Thymus (tissue), 11 donors: ENCODE results near the gene PARD3B. TPM values are rescaled to one million over a fixed set of nuclear protein-coding genes. Genes with fewer than 3 reads are reported as not detected.

ENCODE experiments used
- DNase-seq, 9 donors: peaks; one replicate each; pipeline ENCODE4 v3.0.0-alpha.2; 2013; ENCODE audit warnings: low spot score in 9 of 9, low read depth in 6 of 9, missing footprints in 1 of 9
- H3K27ac ChIP-seq, 2 donors: one replicate each; pipeline ENCODE4 v1.5.1; 2013; ENCODE audit warnings: control low read depth in 1 of 2, low read depth in 1 of 2, low read length in 1 of 2, mild to moderate bottlenecking in 1 of 2, moderate library complexity in 1 of 2
- H3K27me3 ChIP-seq, 2 donors: one replicate each; pipeline ENCODE4 v1.5.1; 2013; ENCODE audit warnings: low read length in 1 of 2; ENCODE audit not compliant: control insufficient read depth in 2 of 2, insufficient read depth in 1 of 2
- H3K36me3 ChIP-seq, 2 donors: one replicate each; pipeline ENCODE4 v1.5.1; 2013; ENCODE audit warnings: low read length in 1 of 2, mild to moderate bottlenecking in 1 of 2, moderate library complexity in 1 of 2; ENCODE audit not compliant: control insufficient read depth in 2 of 2, insufficient read depth in 2 of 2
- H3K4me1 ChIP-seq, 2 donors: one replicate each; pipeline ENCODE4 v1.5.1; 2013; ENCODE audit warnings: low read length in 2 of 2; ENCODE audit not compliant: control insufficient read depth in 2 of 2, insufficient read depth in 2 of 2
- H3K4me3 ChIP-seq, 2 donors: one replicate each; pipeline ENCODE4 v1.5.1; 2013; ENCODE audit warnings: low read length in 2 of 2, control low read depth in 1 of 2, mild to moderate bottlenecking in 1 of 2
- H3K9me3 ChIP-seq, 2 donors: one replicate each; pipeline ENCODE4 v1.5.1; 2013; ENCODE audit warnings: low read length in 1 of 2, mild to moderate bottlenecking in 1 of 2; ENCODE audit not compliant: control insufficient read depth in 2 of 2, insufficient read depth in 1 of 2
- WGBS: extraction: QIAGEN DNeasy Blood & Tissue Kit; methylation state at CpG from one replicate; pipeline ENCODE4 v1.1.7; 2013; 5-methylcytosine and 5-hydroxymethylcytosine counted together
- polyA plus RNA-seq: library from polyadenylated mRNA; stranded (reverse); fragments of 200-250 nt; gene quantifications from one replicate; pipeline ENCODE4 v1.2.3, GENCODE V29; 2013
- total RNA-seq: library from RNA; stranded (reverse); fragments of 120-200 nt; gene quantifications from one replicate; pipeline ENCODE4 v1.2.4, GENCODE V29; 2013
- donor health status: healthy.

Gene PARD3B
- total and polyA plus RNA-seq, 2 donors, result 1.0 to 2.4 TPM

GRCh38 chr2:205555566-205556230 lies 1010.4 kb downstream of the PARD3B start:
- Histone ChIP-seq H3K4me1 (no peaks in the 10 kb centered on the region), H3K27ac (no peak overlapping the region), H3K4me3 (no peak overlapping the region), H3K9me3 (no peaks in the 10 kb centered on the region), H3K27me3 (no peaks in the 10 kb centered on the region), H3K36me3 (no peaks in the 10 kb centered on the region)
- 94% methylated on average over 10 of the region's 10 CpGs for WGBS
- no peak for DNase-seq

- no peaks in the 10 kb centered on the region for H3K4me1 ChIP-seq
- no peak for DNase-seq
- H3K27ac ChIP-seq, result no peak overlapping the region
- no peaks in the 10 kb centered on the region for H3K36me3 ChIP-seq
- 97% methylated on average over 5 of the region's 5 CpGs for WGBS
- H3K9me3 ChIP-seq, result no peaks in the 10 kb centered on the region
- no peak overlapping the region for H3K4me3 ChIP-seq
- no peaks in the 10 kb centered on the region for H3K27me3 ChIP-seq
Measured at GRCh38 chr2:205556357-205556756, 1011.1 kb downstream of the PARD3B start.

- no peaks in the 10 kb centered on the region for H3K27me3 ChIP-seq
- H3K4me1 ChIP-seq, result no peaks in the 10 kb centered on the region
- DNase-seq, result no peak
- 94% methylated on average over 18 of the region's 18 CpGs for WGBS
- no peak overlapping the region for H3K27ac ChIP-seq
- H3K4me3 ChIP-seq, result no peak overlapping the region
- H3K9me3 ChIP-seq, result no peaks in the 10 kb centered on the region
- H3K36me3 ChIP-seq, result no peaks in the 10 kb centered on the region
Measured at GRCh38 chr2:205556841-205557539, 1011.7 kb downstream of the PARD3B start.

- Histone ChIP-seq H3K27ac (no peak overlapping the region), H3K36me3 (no peaks in the 10 kb centered on the region), H3K4me1 (no peaks in the 10 kb centered on the region), H3K27me3 (no peaks in the 10 kb centered on the region), H3K9me3 (no peaks in the 10 kb centered on the region), H3K4me3 (no peak overlapping the region)
- 97% methylated on average over 4 of the region's 4 CpGs for WGBS
- no peak for DNase-seq
Measured at GRCh38 chr2:205557873-205558272, 1012.6 kb downstream of the PARD3B start.

GRCh38 chr2:205561441-205561840 lies 1016.2 kb downstream of the PARD3B start:
- Histone ChIP-seq H3K9me3 (no peaks in the 10 kb centered on the region), H3K4me1 (no peaks in the 10 kb centered on the region), H3K27ac (no peak overlapping the region), H3K36me3 (no peaks in the 10 kb centered on the region), H3K27me3 (no peaks in the 10 kb centered on the region), H3K4me3 (no peak overlapping the region)
- WGBS, result 96% methylated on average over 6 of the region's 6 CpGs
- no peak for DNase-seq

GRCh38 chr2:205563646-205564045 lies 1018.4 kb downstream of the PARD3B start:
- peaks cover 0 to 2% of the 10 kb centered on the region in 2 donors for H3K4me1 ChIP-seq
- no peak overlapping the region for H3K4me3 ChIP-seq
- no peaks in the 10 kb centered on the region for H3K9me3 ChIP-seq
- H3K36me3 ChIP-seq, result no peaks in the 10 kb centered on the region
- H3K27ac ChIP-seq, result no peak overlapping the region
- H3K27me3 ChIP-seq, result no peaks in the 10 kb centered on the region
- WGBS, result 84% methylated on average over 2 of the region's 2 CpGs
- DNase-seq, result peak in 2 of 9 donors; percentile 12 to 18

GRCh38 chr2:205564346-205565141 lies 1019.3 kb downstream of the PARD3B start:
- H3K4me1 ChIP-seq, result peaks cover 0 to 2% of the 10 kb centered on the region in 2 donors
- H3K9me3 ChIP-seq, result no peaks in the 10 kb centered on the region
- no peaks in the 10 kb centered on the region for H3K27me3 ChIP-seq
- 93% methylated on average over 10 of the region's 10 CpGs for WGBS
- no peak for DNase-seq
- no peaks in the 10 kb centered on the region for H3K36me3 ChIP-seq
- H3K27ac ChIP-seq, result no peak overlapping the region
- H3K4me3 ChIP-seq, result no peak overlapping the region

GRCh38 chr2:205565142-205565522 lies 1019.9 kb downstream of the PARD3B start:
- Histone ChIP-seq H3K36me3 (no peaks in the 10 kb centered on the region), H3K4me3 (no peak overlapping the region), H3K9me3 (no peaks in the 10 kb centered on the region), H3K27ac (no peak overlapping the region), H3K4me1 (peaks cover 0 to 2% of the 10 kb centered on the region in 2 donors), H3K27me3 (no peaks in the 10 kb centered on the region)
- DNase-seq, result no peak
- 94% methylated on average over 2 of the region's 2 CpGs for WGBS

GRCh38 chr2:205566606-205567168 lies 1021.4 kb downstream of the PARD3B start:
- no peak overlapping the region for H3K4me3 ChIP-seq
- no peak overlapping the region for H3K27ac ChIP-seq
- DNase-seq, result no peak
- no peaks in the 10 kb centered on the region for H3K27me3 ChIP-seq
- no peaks in the 10 kb centered on the region for H3K36me3 ChIP-seq
- 78% methylated on average over 6 of the region's 6 CpGs for WGBS
- peaks cover 0 to 2% of the 10 kb centered on the region in 2 donors for H3K4me1 ChIP-seq
- H3K9me3 ChIP-seq, result no peaks in the 10 kb centered on the region
